Stimulated activated effector memory CD8-positive, alpha-beta T cell treated with anti-CD3 and anti-CD28 coated beads, Interleukin-12 subunit alpha, Interleukin-12 subunit beta, amount 100 ng/mL, for 72 hours (primary cell): ENCODE results near the gene NPC1.
"Not testable (repeated sequence)": the region's sequence is repeated elsewhere in the genome, so short reads cannot be mapped to it uniquely, and the experiment has no call there.

Experiments used
- ATAC-seq: fragments of 150-1000 bp; cut with Tn5 transposase; 2 replicates; pipeline ENCODE4 v1.10.0; 2021
- DNase-seq, 2 donors: peaks; one replicate each; pipeline ENCODE4 v3.0.0; 2021 to 2022; ENCODE audit warnings: low spot score in 2 of 2
- H3K27ac Mint-ChIP-seq: one replicate; pipeline ENCODE4 v1.8.0; 2022; ENCODE audit warnings: mild to moderate bottlenecking, mixed read lengths
- H3K36me3 Mint-ChIP-seq: one replicate; pipeline ENCODE4 v1.8.0; 2022; ENCODE audit warnings: mild to moderate bottlenecking, mixed read lengths
- H3K4me1 Mint-ChIP-seq: one replicate; pipeline ENCODE4 v1.8.0; 2022; ENCODE audit warnings: mixed read lengths
- H3K4me3 Mint-ChIP-seq: one replicate; pipeline ENCODE4 v1.8.0; 2022; ENCODE audit warnings: mild to moderate bottlenecking, mixed read lengths
- H3K9me3 Mint-ChIP-seq: one replicate; pipeline ENCODE4 v1.8.0; 2022; ENCODE audit warnings: mixed read lengths

The NPC1 gene

GRCh38 chr18:23512216-23512615 lies 74.1 kb downstream of the NPC1 start:
- peaks cover 99% of the 10 kb centered on the region for H3K36me3 Mint-ChIP-seq
- H3K4me1 Mint-ChIP-seq: peaks cover 24% of the 10 kb centered on the region
- ATAC-seq, H3K4me3 Mint-ChIP-seq, DNase-seq, H3K9me3 Mint-ChIP-seq: not testable (repeated sequence)
- peak overlapping the region; percentile 69 for H3K27ac Mint-ChIP-seq

- DNase-seq, H3K9me3 Mint-ChIP-seq, H3K4me3 Mint-ChIP-seq, H3K27ac Mint-ChIP-seq, ATAC-seq: not testable (repeated sequence)
- H3K36me3 Mint-ChIP-seq: peaks cover 99% of the 10 kb centered on the region
- H3K4me1 Mint-ChIP-seq: peaks cover 20% of the 10 kb centered on the region
These were observed 75.4 kb downstream of the NPC1 start for GRCh38 chr18:23510923-23511322.

GRCh38 chr18:23506393-23506792 lies 79.9 kb downstream of the NPC1 start:
- ATAC-seq (no peak), DNase-seq (no peak)
- no peak overlapping the region for H3K4me3 Mint-ChIP-seq
- no peaks in the 10 kb centered on the region for H3K9me3 Mint-ChIP-seq
- H3K4me1 Mint-ChIP-seq: peaks cover 26% of the 10 kb centered on the region
- H3K36me3 Mint-ChIP-seq: peaks cover 80% of the 10 kb centered on the region
- H3K27ac Mint-ChIP-seq: no peak overlapping the region

GRCh38 chr18:23504720-23505119 lies 81.6 kb downstream of the NPC1 start:
- peak overlapping the region; percentile 93 for H3K4me3 Mint-ChIP-seq
- H3K36me3 Mint-ChIP-seq: peaks cover 63% of the 10 kb centered on the region
- peak; percentile 25 for ATAC-seq
- H3K9me3 Mint-ChIP-seq: no peaks in the 10 kb centered on the region
- peaks cover 26% of the 10 kb centered on the region for H3K4me1 Mint-ChIP-seq
- no peak for DNase-seq
- H3K27ac Mint-ChIP-seq: peak overlapping the region; percentile 90

GRCh38 chr18:23503963-23504344 lies 82.4 kb downstream of the NPC1 start:
- H3K4me1 Mint-ChIP-seq: peaks cover 33% of the 10 kb centered on the region
- no peak for DNase-seq

GRCh38 chr18:23503038-23503962 lies 83.0 kb downstream of the NPC1 start, which contains the start of gene RMC1:
Gene RMC1 (plus strand): TSS chr18:23503511. CDS start chr18:23503619, 108 bp downstream.
- peak; percentile 92 for ATAC-seq
- peak within 1 kb of the TSS; percentile 94 for H3K27ac Mint-ChIP-seq
- DNase-seq: peak; percentile 97 to 99
- H3K4me1 Mint-ChIP-seq: peaks cover 34% of the 10 kb centered on the region
- peaks cover 50% of the 10 kb centered on the region for H3K36me3 Mint-ChIP-seq
- H3K4me3 Mint-ChIP-seq: peak within 1 kb of the TSS; percentile 93
- H3K9me3 Mint-ChIP-seq: no peaks in the 10 kb centered on the region

More at GRCh38 chr18:23503963-23504344, 82.4 kb downstream of the NPC1 start:
- Mint-ChIP-seq H3K27ac (peak overlapping the region; percentile 90), H3K4me3 (peak overlapping the region; percentile 93), H3K9me3 (no peaks in the 10 kb centered on the region), H3K36me3 (peaks cover 56% of the 10 kb centered on the region)
- no peak for ATAC-seq

- peaks cover 27% of the 10 kb centered on the region for H3K4me1 Mint-ChIP-seq
- ATAC-seq (no peak), DNase-seq (no peak)
- peak overlapping the region; percentile 94 for H3K27ac Mint-ChIP-seq
- peak overlapping the region; percentile 93 for H3K4me3 Mint-ChIP-seq
- H3K36me3 Mint-ChIP-seq: peaks cover 43% of the 10 kb centered on the region
- no peaks in the 10 kb centered on the region for H3K9me3 Mint-ChIP-seq
These were observed 83.7 kb downstream of the NPC1 start for GRCh38 chr18:23502516-23503037.

- DNase-seq (no peak), ATAC-seq (no peak)
- H3K4me1 Mint-ChIP-seq: peaks cover 27% of the 10 kb centered on the region
- no peak overlapping the region for H3K27ac Mint-ChIP-seq
- no peaks in the 10 kb centered on the region for H3K9me3 Mint-ChIP-seq
- H3K36me3 Mint-ChIP-seq: peaks cover 33% of the 10 kb centered on the region
- peak overlapping the region; percentile 93 for H3K4me3 Mint-ChIP-seq
These were observed 84.7 kb downstream of the NPC1 start for GRCh38 chr18:23501626-23502025.

GRCh38 chr18:23499291-23499781 lies 87.0 kb downstream of the NPC1 start:
- Mint-ChIP-seq H3K4me3 (no peak overlapping the region), H3K27ac (no peak overlapping the region), H3K4me1 (peaks cover 19% of the 10 kb centered on the region), H3K9me3 (no peaks in the 10 kb centered on the region), H3K36me3 (peaks cover 14% of the 10 kb centered on the region)
- no peak for DNase-seq
- ATAC-seq: no peak

- H3K27ac Mint-ChIP-seq: no peak overlapping the region
- no peaks in the 10 kb centered on the region for H3K9me3 Mint-ChIP-seq
- H3K4me3 Mint-ChIP-seq: no peak overlapping the region
- H3K36me3 Mint-ChIP-seq: peaks cover 9% of the 10 kb centered on the region
- DNase-seq: peak; percentile 59 to 79
- peak; percentile 63 for ATAC-seq
- peaks cover 19% of the 10 kb centered on the region for H3K4me1 Mint-ChIP-seq
These were observed 87.4 kb downstream of the NPC1 start for GRCh38 chr18:23498877-23499276.

- Mint-ChIP-seq H3K27ac (no peak overlapping the region), H3K9me3 (no peaks in the 10 kb centered on the region), H3K4me3 (no peak overlapping the region), H3K36me3 (peaks cover 4% of the 10 kb centered on the region), H3K4me1 (peaks cover 19% of the 10 kb centered on the region)
- ATAC-seq (no peak), DNase-seq (no peak)
These were observed 88.2 kb downstream of the NPC1 start for GRCh38 chr18:23498117-23498516.

- Mint-ChIP-seq H3K4me3 (no peak overlapping the region), H3K4me1 (peaks cover 12% of the 10 kb centered on the region), H3K36me3 (no peaks in the 10 kb centered on the region), H3K27ac (no peak overlapping the region), H3K9me3 (no peaks in the 10 kb centered on the region)
- DNase-seq (no peak), ATAC-seq (no peak)
These were observed 90.4 kb downstream of the NPC1 start for GRCh38 chr18:23495723-23496440.

- ATAC-seq (no peak), DNase-seq (no peak)
- Mint-ChIP-seq H3K4me3 (no peak overlapping the region), H3K36me3 (no peaks in the 10 kb centered on the region), H3K27ac (no peak overlapping the region), H3K9me3 (no peaks in the 10 kb centered on the region), H3K4me1 (peaks cover 12% of the 10 kb centered on the region)
These were observed 91.3 kb downstream of the NPC1 start for GRCh38 chr18:23494992-23495391.

- H3K36me3 Mint-ChIP-seq: no peaks in the 10 kb centered on the region
- no peak overlapping the region for H3K27ac Mint-ChIP-seq
- no peaks in the 10 kb centered on the region for H3K9me3 Mint-ChIP-seq
- no peak overlapping the region for H3K4me3 Mint-ChIP-seq
- ATAC-seq (no peak), DNase-seq (no peak)
- peaks cover 1% of the 10 kb centered on the region for H3K4me1 Mint-ChIP-seq
These were observed 92.7 kb downstream of the NPC1 start for GRCh38 chr18:23493654-23494053.

GRCh38 chr18:23489586-23489985 lies 96.7 kb downstream of the NPC1 start:
- not testable (repeated sequence) for H3K9me3 Mint-ChIP-seq, H3K4me3 Mint-ChIP-seq, H3K27ac Mint-ChIP-seq, DNase-seq, ATAC-seq, H3K36me3 Mint-ChIP-seq
- H3K4me1 Mint-ChIP-seq: peaks cover 18% of the 10 kb centered on the region
